Stomach (tissue), 4 donors: ENCODE measurements around the gene PLXNA2.

Experiments used
- EP300 ChIP-seq: sonication (generic); formaldehyde crosslinking; IDR thresholded peaks from one replicate; pipeline ENCODE4 v1.6.1; 2017; ENCODE audit warnings: antibody characterized with exemption
- POLR2AphosphoS5 ChIP-seq, 3 donors: sonication (generic); formaldehyde crosslinking; IDR thresholded peaks; one replicate each; pipeline ENCODE4 v1.6.1; 2016; ENCODE audit warnings: antibody characterized with exemption in 3 of 3

DNA sequence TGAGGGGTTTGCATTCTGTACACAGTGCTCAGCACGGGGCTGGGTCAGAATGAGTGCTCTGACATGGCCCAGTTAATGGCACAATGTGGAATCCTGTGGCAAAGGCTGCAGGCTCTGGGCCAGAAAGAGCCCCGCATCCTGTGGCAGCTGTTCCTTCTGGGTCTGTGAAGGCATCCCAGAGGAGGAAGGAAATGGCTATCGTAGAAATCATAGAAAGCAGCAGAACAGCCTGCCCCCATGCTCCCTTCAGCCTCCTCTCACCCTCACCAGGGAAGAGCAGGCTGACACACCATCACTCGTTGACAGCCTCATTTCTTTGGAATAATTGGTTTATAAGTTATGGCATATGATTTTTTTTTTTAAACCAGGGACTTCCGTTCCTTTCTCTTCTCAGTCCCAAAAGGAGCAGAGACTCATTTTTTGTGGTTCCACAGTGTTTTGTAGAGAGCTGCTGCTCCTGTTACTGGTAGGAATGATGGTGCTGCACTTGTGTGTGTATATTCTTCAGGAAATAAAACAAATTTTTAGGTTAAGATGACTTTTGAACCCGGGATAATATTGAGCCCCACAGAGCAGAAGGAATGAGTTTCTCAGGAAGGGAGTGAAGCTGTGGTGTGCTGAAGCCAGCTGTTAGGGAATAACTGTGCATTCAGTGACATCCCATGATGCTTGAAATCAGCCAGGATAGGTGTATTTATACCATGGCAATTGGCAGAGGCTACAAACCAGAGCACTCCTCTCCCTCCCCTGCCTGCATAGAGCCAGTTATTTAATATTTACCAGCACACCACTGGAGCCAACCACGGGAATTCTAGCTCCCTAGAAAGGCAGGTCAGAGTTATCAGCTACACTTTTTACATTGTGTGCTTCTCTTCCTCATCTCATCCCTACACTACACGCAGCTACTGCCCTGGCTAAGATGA, 32.0 kb downstream of the PLXNA2 start:
- TF ChIP-seq POLR2AphosphoS5 (IDR thresholded peaks at IDR 0.05) (no peak), EP300 (no peak)
